Activated naive CD4-positive, alpha-beta T cell (primary cell): ENCODE measurements around the gene FAM241B.

Experiments
- DNase-seq, 4 experiments: peaks; one replicate each; lab custom pipeline; 2025; lab: John Stamatoyannopoulos, UW

The FAM241B gene, protein sequence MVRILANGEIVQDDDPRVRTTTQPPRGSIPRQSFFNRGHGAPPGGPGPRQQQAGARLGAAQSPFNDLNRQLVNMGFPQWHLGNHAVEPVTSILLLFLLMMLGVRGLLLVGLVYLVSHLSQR

DNA sequence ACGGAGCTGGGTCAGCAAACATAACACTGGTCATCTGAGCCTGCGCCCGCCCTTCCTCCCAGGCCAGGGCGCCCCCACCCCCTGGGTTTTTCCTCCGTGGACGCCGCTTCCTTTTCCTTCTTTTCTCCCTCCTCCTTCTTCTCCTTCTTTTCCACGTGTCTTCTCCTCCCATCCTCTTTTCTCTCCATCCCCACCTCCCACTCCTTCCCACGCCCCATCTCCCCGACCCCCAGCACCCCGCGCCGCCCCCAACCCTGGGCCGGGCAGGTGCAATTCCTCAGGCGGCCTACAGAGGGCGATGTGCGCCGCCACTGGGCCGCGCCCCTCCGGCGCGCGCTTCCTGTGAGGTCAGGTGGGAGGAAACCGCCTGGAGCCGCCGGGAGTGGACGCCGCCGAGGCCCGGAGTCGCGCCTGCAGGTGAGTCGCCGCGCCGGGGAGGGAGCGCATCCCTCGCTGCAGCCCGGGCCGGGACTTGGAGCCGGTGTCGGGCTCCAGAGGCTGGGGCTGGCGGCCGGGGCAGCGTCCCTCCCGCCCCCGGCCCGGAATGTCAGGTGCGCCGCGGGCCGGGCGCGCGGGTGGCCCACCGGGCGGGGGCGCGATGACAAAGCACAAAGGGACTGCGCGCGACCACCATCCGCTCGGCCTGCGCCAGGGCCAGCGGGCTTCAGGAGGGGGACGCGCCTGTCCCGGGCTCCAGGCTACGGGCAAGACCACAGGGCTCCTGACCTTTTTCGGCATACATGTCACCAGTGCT lies at the start of gene FAM241B:
TSS of gene FAM241B (plus strand) at position 351 of the 754 bp plus-strand sequence. CDS start 1,497 bp downstream, outside the sequence.
- DNase-seq, result peak; percentile 37 to 69 (median 50)

DNA sequence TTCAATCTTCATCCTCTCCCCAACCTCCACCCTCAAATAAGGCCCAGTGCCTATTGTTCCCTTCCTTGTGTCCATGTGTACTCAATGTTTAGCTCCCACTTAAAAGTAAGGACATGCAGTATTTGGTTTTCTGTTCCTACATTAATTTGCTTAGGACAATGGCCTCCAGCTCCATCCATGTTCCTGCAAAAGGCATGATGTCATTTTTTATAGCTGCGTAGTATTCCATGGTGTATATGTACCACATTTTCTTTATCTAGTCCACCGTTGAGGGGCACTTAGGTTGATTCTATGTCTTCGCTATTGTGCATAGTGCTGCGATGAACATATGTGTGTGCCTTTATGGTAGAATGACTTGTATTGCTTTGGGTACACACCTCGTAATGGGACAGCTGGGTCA lies 49.6 kb upstream of the FAM241B start:
- no peak for DNase-seq

DNA sequence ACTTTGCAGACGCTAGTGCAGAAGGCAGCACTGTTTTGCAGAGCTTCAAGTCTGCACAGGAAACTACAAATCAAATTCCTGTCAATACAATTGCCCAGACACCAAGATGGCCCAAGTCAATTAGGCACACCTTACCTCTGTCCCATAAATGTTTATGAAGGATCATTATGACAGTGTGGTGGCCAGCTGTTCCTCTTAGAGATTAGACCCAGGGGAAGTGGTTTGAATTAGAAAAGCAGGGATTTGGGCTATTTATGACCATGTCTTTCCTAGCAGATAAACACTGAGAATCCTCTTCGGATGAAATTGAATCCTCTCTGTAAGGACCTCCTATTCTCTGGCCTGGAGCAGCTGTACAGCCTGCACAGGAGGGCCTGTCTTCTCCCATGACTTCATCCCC lies 46.9 kb upstream of the FAM241B start:
- DNase-seq, result no peak

DNA sequence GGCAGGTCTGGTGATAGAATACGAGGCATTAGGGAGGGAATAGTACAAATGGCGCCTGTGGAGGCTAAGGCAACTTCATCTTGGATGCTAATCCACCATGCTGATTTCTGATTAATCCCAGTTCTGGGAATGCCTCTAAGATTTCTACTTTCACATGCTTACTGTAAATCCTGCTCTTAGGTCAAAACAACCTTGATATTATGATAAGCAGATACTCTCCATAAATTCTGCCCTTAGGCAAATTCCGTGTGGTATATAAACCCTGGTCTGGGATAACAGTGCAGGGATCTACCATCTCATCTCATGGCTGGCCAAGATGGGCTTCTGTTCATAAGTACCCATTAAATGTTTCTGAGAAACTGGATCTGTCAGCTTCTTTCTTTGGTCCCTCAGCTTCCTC lies 45.4 kb upstream of the FAM241B start:
- DNase-seq, result no peak

DNA sequence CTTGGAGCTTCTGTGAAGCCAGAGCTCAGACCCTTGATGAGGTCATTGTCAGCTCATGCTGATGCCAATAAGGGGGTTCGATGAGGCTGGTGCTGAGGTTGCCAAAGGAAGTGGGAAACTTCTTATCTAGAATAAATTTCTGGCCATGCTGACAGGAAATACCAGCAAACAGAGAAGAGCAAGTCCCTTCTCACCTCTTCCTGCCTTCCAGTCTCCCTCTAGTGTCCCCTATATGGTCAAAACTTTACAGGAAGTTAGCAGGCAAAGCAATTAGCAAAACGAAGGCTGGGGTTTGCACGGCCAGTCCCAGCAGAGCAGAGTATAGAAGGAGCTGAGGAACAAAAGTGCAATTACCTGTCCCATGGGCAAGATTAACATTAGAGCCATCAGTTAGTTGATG lies 41.7 kb upstream of the FAM241B start:
- DNase-seq, result no peak

DNA sequence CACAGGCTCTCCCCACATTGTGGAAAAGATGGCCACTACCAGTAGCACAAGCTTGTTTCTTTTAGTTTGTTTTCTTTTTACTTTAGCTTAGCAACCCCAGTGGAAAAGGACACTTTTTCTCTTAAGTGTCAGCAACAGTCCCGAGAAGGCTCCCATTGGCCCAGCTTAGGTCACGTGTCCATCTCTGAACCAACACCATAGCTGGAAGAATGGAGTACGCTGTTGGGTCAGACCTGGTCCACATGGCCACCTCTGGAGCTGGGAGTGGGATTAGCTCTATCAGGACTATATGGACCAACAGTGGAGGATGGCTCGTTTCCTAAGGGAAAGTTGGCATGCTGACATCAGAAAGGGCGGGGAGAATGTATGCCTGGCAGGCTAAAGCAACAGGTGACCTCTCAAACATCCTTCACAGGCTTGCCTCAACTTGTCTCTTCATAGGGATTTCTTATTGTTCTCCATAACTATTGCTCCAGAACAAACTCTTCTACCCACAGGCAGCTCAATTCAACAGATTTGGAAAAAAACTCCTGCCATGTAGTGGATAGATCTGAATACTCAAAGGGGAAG lies 29.2 kb upstream of the FAM241B start:
- DNase-seq, result no peak

DNA sequence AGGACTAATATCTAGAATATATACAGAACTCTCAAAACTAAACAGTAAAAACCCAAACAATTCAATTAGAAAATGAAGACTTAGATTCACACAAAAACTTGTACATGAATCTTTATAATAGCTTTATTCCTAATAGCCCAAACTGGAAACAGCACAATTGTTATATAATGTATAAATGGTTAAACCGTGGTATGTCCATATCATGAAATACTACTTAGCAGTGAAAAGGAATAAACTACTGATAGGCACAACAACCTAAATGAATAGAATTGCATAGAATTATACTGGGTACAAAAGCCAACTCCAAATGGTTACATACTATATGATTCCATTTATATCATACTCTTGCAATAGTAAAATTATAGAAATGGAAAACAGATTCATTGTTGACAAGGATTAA lies 21.0 kb upstream of the FAM241B start:
- DNase-seq, result no peak

DNA sequence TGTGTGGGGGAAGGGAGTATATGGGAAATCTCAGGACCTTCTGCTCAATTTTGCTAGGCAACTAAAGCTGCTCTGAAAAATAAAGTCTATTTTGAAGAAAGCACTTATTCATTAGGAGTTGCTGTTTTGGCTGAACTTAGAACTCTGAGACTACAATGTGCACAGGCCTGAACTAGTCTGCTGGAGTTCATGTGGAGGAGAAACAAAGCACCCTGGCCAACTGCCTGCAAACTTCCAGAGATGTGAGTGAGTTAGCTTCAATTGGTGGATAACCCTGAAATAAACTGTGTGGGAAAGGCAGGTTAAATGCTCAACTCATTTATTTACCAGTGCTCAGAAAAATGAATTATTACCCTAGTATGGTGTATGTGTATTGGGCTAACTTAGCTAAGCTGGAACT lies 17.3 kb upstream of the FAM241B start:
- no peak for DNase-seq

DNA sequence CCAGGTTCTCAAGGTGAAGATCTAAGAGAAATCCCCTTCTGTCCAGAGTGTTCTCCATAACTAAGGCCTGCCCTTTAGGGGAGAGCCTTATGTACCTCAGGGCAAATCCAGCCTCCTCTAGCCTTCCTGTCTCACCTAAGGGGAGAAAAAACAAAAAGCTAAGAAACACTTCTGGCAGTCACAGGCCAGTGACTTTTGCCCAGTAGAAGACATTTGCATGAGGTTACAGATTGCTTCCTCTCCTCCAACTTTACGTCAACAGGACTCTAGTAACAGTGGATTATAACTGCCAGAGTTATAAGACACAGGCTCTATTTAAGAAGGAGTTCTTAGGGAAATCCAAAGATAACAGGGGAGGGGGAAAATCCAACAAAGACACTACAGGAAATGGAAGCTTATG lies 15.9 kb upstream of the FAM241B start:
- DNase-seq, result no peak

DNA sequence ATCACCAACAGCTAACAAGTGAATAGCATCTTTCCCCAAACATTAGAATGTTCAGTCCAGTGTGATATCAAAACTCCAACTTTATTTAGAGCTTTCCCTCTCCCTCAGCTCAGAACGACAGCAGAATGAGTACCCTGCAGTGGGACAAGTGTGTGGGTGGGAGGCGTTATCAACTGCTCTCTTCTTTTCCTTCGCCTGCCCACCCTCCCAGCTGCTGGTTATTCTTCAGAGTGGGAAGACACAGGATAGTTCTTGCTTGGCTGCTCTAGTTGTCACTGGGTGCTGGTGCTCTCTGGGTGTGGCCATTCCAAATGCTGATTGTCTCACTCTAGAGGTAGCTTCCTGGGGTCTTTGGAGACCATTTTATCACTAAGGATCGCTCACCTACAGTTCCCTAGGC lies 13.7 kb upstream of the FAM241B start:
- no peak for DNase-seq

DNA sequence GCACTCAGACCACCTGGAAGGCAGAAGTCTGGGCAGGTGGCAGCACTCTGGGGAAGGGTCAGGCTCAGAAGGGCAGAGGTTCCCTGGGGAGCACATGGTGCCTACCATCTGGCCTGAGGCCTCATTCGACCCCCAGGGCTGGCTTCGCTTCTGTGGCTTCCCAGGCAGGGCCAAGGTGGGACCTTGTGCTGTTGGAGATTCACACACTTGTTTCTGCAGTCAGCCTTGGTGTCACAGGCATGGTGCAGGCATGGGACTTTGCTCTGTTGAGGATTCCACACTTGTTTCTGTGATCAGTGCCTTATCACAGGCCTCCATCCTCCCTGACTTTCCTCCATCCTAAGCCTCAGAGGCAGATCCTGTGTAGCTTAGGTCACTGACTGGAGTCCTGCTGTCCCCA lies 11.3 kb upstream of the FAM241B start:
- no peak for DNase-seq

DNA sequence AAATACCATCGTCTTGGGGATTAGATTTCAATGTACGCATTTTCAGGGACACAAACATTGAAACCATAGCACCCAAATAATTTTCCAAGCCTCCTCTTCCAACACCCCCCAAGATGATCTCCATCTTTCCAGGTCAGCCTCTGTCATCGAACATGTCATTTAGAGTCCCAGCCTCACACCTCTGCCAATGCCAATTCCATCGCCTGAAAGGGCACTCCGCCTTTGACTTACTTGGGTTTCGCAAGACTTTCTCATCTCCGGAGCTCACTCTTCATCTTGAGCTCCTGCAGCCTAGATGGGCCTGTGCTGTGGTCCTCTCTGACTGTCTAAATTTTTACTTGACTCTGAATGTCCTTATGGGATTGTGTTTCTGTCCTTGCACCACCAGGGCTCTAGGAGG lies 10.4 kb upstream of the FAM241B start:
- DNase-seq, result no peak

DNA sequence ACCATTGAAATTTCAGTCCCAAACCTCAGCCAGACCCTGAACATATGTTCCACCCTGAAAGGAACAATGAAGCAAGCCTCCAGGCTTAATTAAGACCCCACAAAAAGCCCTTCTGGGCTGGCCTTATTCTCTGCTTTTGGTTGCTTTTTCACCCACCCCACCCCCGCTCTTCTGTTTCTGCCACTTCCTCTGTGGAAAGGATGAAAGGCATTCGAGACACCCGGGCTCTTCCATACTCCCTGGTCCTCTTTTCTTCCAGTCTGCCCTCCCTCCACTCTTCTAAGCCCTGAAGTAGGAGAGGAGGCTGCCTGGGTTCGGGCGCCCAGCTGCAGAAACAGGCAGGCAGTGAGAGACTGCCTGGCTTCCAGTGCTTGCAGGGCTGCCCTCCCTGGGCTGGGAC lies 9.4 kb upstream of the FAM241B start:
- DNase-seq, result no peak

DNA sequence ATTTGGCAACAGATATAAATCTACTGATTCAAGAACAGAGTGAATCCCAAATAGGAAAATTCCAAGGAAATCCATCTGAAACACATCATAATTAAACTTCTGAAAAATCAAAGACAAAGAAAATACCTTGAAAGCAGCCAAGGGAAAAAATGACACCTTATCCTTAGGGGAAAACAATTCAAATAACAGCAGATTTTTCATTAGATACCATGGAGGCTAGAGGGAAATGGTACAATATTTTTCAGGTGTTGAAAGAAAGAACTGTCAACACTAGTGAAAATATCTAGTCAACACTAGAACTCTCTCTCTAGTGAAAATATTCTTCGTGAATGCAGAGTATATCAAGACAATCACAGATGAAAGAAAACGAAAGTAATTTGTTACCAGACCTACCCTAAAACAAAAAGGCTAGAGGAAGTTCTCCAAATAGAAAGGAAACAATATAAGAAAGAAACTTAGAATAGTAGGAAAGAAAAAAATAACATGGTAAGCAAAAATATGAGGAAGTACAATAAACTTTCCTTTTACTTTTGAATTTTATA lies 5.7 kb upstream of the FAM241B start:
- DNase-seq, result no peak

DNA sequence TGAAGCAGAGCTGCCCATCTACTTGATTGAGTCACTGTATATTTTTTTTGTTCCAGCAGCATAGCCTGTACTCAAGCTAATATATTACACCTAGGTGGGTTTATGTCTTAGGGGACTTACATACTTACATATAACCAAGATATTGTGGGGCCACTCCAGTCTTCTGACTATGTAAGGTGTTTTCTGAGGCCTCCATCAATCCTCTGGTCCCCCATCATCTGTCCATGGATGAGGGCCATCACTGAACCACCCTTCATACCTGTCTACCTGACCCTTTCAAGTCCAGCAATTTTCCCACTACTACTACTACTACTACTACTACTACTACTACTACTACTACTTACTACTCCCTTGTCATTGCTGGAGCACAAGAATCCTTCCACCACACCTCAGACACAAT lies 3.2 kb upstream of the FAM241B start:
- no peak for DNase-seq

DNA sequence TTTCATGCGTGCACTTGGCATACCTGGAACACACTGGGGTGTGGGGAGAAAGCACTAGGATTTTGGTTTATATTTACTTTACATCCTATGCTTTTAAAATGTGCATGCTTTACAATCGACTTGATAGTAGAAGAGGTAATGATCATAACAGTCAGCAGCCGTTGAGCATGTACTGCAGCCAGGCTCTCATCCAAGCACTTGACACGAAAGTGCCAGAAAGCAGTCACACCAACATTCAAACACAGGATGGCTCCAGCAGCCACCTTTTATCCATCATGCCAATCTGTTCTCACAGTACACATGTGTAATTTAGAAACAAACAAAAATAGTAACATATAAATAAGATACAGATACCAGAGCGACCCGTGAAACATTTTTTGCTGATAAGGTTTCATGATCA lies 1.2 kb upstream of the FAM241B start:
- DNase-seq, result no peak

DNA sequence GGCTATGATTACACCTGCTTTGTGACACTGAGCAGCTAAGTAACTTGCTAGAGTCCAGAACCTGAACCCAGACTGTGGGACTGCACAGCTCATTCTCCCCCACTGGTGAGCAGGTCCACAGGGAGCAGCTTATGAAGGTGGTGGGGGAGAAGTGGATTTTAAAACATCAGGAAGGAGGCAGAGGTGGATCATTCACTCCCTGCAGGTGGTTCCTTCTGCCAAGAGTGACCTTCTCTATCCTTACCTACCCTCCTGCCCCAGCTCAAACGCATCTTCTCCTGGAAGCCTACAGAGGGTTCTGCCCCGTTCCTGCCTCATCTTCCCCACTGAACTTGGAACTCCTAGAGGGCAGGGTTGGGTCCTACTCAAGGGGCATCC lies 539 bp upstream of the FAM241B start:
- no peak for DNase-seq

DNA sequence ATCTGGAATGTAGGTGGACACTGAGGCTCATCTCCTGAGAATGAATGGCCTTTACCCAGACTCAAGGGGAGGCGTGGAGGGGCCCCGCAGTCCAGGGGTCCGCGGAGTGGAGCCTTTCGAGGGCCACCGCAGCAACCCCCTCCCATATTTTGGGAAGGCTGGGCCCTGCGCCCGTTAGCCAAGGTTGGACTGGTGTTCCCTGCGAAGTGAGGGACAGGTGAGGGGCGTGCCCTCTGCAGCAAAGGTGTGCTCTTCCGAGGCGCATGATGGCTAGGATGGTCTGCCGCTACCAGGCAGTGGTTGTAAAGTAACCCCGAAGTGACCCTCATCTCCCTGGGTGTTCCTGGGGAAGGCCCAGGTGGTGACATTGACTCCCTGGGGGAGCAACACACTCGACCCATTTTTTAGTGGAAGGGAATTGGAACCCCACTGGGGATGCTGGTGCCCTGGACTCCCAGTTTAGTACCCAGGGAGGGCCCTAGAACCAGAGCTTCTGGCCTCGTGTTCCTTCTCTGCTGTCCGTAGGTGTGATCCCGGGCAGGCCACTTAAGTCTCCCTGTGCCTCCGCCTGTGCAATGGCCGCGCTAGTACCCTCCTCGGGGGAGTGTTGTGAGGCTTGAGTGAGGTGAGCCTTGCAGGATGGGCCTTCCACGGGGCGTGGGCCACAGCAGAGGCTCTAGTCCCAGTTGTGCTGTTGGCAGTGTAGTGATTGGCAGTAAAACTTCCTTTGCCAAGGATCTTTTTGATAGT lies 779 bp downstream of the FAM241B start:
- no peak for DNase-seq

DNA sequence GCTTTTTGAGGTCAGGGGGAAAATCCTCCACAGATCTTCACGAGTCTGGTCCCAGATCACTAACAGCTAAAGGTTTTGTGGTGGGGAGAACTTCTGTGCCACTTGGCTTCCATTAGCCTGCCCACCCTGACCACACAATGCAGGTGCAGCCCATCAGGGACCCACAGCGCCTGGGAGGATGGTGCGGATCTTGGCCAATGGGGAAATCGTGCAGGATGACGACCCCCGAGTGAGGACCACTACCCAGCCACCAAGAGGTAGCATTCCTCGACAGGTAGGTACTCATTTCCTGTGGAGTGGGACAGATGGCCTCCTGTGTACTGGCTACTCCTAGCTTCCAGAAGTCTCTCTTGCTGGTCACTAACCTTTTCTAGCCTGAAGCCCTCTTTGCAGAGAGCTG lies 1.5 kb downstream of the FAM241B start:
- no peak for DNase-seq

DNA sequence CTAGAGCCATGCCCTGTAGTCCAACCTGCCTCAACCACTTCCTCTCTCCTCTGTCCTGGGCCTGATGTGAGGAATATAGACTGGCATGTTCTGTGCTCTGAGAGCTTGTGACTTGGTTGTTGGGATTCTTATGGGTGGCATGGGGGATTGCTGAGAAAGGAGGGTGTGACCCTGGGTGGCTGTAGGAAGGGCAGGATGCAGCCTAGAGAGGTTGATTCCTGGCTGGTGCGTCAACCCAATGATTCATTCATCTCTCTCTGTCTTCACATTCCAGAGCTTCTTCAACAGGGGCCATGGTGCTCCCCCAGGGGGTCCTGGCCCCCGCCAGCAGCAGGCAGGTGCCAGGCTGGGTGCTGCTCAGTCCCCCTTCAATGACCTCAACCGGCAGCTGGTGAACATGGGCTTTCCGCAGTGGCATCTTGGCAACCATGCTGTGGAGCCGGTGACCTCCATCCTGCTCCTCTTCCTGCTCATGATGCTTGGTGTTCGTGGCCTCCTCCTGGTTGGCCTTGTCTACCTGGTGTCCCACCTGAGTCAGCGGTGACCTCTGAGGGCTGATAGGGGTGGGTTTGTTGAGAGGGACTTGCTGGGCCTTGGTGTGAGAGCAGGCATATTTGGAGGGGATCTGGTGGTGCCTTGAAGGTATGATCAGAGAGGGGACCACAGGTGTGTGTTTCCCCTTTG lies 2.6 kb downstream of the FAM241B start:
- DNase-seq, result no peak

DNA sequence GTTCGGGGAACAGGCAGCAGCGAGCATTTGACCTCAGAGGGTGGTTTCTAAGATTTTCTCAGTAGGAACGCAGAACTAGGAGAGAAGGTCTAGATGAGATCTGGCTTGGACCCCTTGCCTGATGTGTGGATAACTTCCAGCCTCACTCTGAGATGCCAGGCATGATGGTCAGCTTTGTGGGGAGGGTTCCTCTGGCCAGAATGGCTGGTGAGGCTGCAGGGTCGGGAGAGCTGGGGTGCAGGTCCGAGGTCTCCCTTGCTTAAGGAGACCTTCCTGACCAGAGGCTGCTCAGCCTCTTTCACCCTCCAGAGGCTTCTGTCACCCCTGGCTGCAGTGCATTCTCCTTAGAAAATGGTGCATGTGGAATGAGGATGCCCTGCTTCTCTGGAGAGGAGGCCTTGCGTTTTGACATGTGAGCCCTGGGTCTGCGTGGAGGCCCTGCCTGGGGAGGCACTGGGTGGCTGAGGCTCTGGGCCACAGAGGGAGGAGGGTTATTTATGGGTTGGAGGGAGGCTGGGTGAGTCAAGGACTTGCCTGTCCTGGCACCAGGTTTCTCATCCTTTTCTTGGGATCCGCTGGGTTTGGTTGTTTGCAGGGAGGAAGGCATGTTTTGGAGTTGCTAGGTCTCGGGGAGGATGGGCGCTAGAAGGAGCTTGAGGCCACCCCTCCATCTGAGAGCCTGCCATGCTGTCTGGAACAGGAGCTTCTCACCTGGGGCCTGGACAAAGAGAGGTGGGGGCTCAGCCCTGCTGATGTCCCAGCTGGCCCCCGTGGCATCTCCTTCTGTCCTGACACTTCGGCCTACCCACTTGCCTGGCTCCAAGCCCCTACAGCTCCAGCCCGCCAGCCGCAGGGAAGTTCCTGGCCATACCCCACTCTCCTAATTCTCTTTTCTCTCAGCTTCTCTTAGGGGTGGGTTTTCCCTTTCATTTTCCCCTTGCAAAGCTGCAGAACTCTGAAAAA lies 3.9 kb downstream of the FAM241B start:
- no peak for DNase-seq
